Measurements from ENCODE around the gene BRS3.
A peak's percentile ranks its signal among the peaks of the same experiment; 100 is the strongest.

BRS3 gene

GRCh38 chrX:136496186-136496763 is 8.5 kb downstream of the BRS3 start:
- no peak for DNase-seq

- DNase-seq: peak; percentile 78
Observed at GRCh38 chrX:136496764-136497555, 9.2 kb downstream of the BRS3 start.

- no peak for DNase-seq
Observed at GRCh38 chrX:136497556-136498052, 9.9 kb downstream of the BRS3 start, which contains the start of gene HTATSF1. Gene HTATSF1 (plus strand): TSS chrX:136497592. CDS start chrX:136497685, 93 bp downstream.

- no peak for DNase-seq
Observed at GRCh38 chrX:136519069-136519468, 31.3 kb downstream of the BRS3 start.

- DNase-seq: no peak
Observed at GRCh38 chrX:136523770-136524169, 36.0 kb downstream of the BRS3 start.

- DNase-seq: no peak
Observed at GRCh38 chrX:136525738-136526606, 38.2 kb downstream of the BRS3 start.

GRCh38 chrX:136528645-136529315 is 41.0 kb downstream of the BRS3 start:
- no peak for DNase-seq

GRCh38 chrX:136529795-136530194 is 42.0 kb downstream of the BRS3 start:
- DNase-seq: no peak

- DNase-seq: no peak
Observed at GRCh38 chrX:136531951-136532350, 44.2 kb downstream of the BRS3 start, which contains the start of gene VGLL1. Gene VGLL1 (plus strand): TSS chrX:136532215. CDS start chrX:136536021, 3,806 bp downstream.

GRCh38 chrX:136534131-136534530 is 46.4 kb downstream of the BRS3 start:
- DNase-seq: no peak

GRCh38 chrX:136538811-136539210 is 51.1 kb downstream of the BRS3 start:
- DNase-seq: no peak

GRCh38 chrX:136540226-136540625 is 52.5 kb downstream of the BRS3 start:
- DNase-seq: no peak

GRCh38 chrX:136541294-136541693 is 53.5 kb downstream of the BRS3 start:
- no peak for DNase-seq

GRCh38 chrX:136542281-136542680 is 54.5 kb downstream of the BRS3 start:
- no peak for DNase-seq
